Eye (tissue), 1 donor: ENCODE results near the gene ATP13A1.
"Not testable (repeated sequence)": the region's sequence is repeated elsewhere in the genome, so short reads cannot be mapped to it uniquely, and the experiment has no call there.

ENCODE experiments used
- DNase-seq: peaks from one replicate; pipeline ENCODE4 v3.0.0-alpha.2; 2015

ATP13A1 gene

GRCh38 chr19:19663256-19664120 lies at the start of gene ATP13A1:
TSS of gene ATP13A1 (minus strand) at chr19:19663676. CDS start at chr19:19663666, 10 bp downstream.
- DNase-seq, result peak; percentile 98

- DNase-seq, result no peak
Observed at GRCh38 chr19:19711934-19712828, 48.7 kb upstream of the ATP13A1 start.

- DNase-seq, result no peak
Observed at GRCh38 chr19:19711306-19711933, 47.9 kb upstream of the ATP13A1 start.

GRCh38 chr19:19710506-19710905 lies 47.0 kb upstream of the ATP13A1 start:
- DNase-seq, result no peak

- DNase-seq, result no peak
Observed at GRCh38 chr19:19704836-19705235, 41.4 kb upstream of the ATP13A1 start.

- not testable (repeated sequence) for DNase-seq
Observed at GRCh38 chr19:19700493-19700892, 37.0 kb upstream of the ATP13A1 start.

GRCh38 chr19:19697589-19697988 lies 34.1 kb upstream of the ATP13A1 start:
- DNase-seq, result no peak

- no peak for DNase-seq
Observed at GRCh38 chr19:19696386-19696785, 32.9 kb upstream of the ATP13A1 start.

GRCh38 chr19:19691683-19692082 lies 28.2 kb upstream of the ATP13A1 start:
- DNase-seq, result no peak

- DNase-seq, result not testable (repeated sequence)
Observed at GRCh38 chr19:19689023-19689422, 25.5 kb upstream of the ATP13A1 start.

- DNase-seq, result peak; percentile 65
Observed at GRCh38 chr19:19687090-19687489, 23.6 kb upstream of the ATP13A1 start.

- no peak for DNase-seq
Observed at GRCh38 chr19:19686580-19686979, 23.1 kb upstream of the ATP13A1 start.

- DNase-seq, result not testable (repeated sequence)
Observed at GRCh38 chr19:19686119-19686518, 22.6 kb upstream of the ATP13A1 start.

GRCh38 chr19:19679176-19680073 lies 15.9 kb upstream of the ATP13A1 start:
- DNase-seq, result no peak

GRCh38 chr19:19677579-19677978 lies 14.1 kb upstream of the ATP13A1 start:
- no peak for DNase-seq

- DNase-seq, result no peak
Observed at GRCh38 chr19:19674315-19674714, 10.8 kb upstream of the ATP13A1 start.

GRCh38 chr19:19672816-19673215 lies 9.3 kb upstream of the ATP13A1 start:
- DNase-seq, result no peak

- no peak for DNase-seq
Observed at GRCh38 chr19:19670070-19670551, 6.6 kb upstream of the ATP13A1 start.

- DNase-seq, result peak; percentile 97
Observed at GRCh38 chr19:19668230-19669012, 4.9 kb upstream of the ATP13A1 start, which contains the start of gene ZNF101. TSS of gene ZNF101 (plus strand) at chr19:19668839. CDS start at chr19:19668964, 125 bp downstream.

GRCh38 chr19:19665420-19665948 lies 2.0 kb upstream of the ATP13A1 start:
- not testable (repeated sequence) for DNase-seq

GRCh38 chr19:19662871-19663255 lies 613 bp downstream of the ATP13A1 start:
- DNase-seq, result no peak
